GM19351 (cell line): ENCODE results near the gene NME5.

Source experiments
- ATAC-seq: cut with Tn5 transposase; IDR thresholded peaks from one replicate; pipeline ENCODE4 v1.9.1; 2021; ENCODE audit warnings: mild to moderate bottlenecking, moderate library complexity; ENCODE audit not compliant: unreplicated experiment

NME5 gene

DNA sequence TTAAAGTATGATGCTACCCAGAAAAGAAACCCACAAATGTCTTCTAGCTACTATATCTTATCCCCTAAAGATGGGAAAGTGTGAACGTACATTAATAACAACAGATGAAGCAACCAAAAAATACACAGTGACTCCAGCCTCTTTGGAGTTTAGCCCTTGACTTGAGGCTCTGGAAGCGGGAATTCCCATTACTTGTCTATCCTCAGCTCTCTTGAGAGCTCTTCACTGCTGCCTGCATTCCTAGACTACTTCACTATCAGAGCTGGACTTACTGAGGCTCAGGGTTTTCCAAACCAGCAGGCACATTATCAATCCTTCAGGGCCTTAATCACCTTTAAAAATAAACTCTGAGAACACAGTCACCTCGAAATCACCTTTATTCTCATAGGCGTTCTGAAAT is 1.0 kb upstream of the NME5 start:
- no peak for ATAC-seq

GRCh38 chr5:138139781-138140090 is 508 bp upstream of the NME5 start:
- no peak for ATAC-seq

DNA sequence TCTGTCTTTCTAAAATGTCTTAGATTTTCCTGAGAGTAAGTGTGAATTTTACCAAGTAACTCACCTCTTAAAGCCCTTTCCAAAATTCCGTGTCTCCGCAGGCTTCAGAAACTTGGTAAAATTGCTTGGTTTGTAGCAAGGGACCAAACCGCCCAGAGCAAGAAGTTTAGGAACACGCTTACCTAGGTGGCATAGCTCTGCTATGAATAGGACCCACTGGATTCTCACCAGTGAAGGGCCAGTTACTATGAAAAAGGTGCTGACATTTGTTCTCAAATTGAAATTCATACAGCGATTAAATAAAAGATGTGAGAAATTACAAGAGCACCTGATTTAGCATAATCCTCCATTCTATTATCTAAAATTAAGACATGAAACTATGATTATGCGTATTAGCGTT is 6.7 kb downstream of the NME5 start:
- no peak for ATAC-seq

- ATAC-seq = no peak
Measured at GRCh38 chr5:138129347-138129746, 9.9 kb downstream of the NME5 start.

GRCh38 chr5:138128334-138128733 is 10.9 kb downstream of the NME5 start:
- no peak for ATAC-seq

DNA sequence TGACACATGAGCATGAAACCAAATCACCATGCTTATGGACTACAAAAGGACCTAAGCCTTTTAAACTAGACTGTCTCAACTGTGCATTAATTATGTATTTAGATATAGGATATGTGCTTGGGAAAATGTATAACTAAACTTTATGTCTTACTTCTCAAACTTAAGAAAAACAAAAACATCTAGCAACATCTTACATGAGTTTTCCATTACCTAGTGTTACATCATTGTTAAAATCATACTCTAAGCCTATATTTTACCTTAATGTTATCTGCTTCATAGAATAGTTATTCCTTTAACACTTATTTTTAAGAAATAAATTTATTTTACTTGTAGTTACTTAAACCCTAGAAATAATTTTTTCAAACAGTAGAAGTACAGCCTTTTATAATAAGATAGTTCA is 24.0 kb downstream of the NME5 start:
- ATAC-seq = no peak

GRCh38 chr5:138111937-138112336 is 27.3 kb downstream of the NME5 start:
- no peak for ATAC-seq

DNA sequence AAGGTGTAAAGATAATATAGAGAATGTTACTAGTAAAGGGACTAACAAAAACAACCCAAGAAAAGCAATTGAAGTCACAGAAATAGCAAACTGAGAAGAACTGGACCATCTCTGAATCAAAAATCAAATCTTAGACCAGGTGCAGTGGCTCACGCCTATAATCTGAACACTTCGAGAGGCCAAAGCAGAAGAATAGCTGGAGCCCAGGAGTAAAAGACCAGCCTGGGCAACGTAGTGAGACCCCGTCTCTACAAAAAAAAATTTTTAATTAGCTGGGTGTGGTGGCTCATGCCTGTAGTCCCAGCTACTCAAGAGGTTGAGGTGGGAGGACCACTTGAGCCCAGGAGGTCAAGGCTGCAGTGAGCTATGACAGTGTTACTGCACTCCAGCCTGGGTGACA is 28.0 kb downstream of the NME5 start:
- no peak for ATAC-seq

- ATAC-seq = no peak
Measured at GRCh38 chr5:138110266-138110963, 28.8 kb downstream of the NME5 start.

- no peak for ATAC-seq
Measured at GRCh38 chr5:138109463-138110265, 29.6 kb downstream of the NME5 start.

DNA sequence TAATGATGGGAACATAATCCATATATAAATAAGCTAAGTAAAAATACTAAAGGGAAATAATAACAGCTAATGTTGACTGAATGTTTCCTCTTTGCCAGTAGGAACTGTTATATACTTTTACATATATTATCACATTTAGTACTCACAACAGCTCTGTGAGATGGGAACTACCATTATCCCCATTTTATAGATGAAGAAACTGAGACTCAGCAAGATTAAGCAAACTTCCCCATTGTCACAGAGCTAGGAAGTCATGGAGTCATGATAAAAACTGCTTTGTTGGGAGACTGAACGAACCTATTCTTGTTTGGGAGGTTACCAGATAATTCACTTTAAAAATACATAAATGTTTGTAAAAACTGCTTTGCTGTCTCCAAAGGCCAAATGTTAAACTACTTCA is 32.0 kb downstream of the NME5 start:
- no peak for ATAC-seq

DNA sequence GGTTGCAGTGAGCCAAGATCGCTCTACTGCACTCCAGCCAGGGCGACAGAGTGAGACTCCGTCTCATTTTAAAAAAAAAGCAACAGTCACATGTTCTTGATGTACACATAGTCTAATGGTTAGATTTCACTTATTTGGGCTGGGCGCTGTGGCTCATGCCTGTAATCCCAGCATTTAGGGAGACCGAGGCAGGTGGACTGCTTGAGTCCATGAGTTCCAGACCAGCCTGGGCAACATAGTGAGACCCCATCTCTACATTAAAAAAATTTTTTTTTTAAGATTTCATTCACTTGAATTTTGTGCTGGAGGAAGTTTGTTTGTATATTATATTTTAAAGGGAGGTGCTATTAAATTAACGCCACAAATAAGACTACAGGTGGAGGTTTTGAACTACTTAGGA is 33.5 kb downstream of the NME5 start:
- no peak for ATAC-seq

DNA sequence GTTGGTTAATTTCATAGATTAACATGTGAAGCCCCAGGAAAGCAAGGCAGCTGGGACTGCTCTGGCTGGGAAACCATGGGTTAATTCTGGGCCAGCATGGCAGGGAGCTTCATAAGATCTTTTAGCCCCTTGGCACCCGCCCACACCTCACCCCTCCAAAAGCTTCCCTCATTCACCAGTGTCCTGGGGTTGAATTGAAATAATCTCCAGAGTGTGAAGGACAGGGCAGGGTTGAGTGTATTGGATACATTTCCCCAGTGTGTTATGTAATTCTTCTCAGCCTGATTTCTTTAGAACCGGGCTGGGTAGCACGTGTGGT is 36.0 kb downstream of the NME5 start:
- ATAC-seq = no peak

DNA sequence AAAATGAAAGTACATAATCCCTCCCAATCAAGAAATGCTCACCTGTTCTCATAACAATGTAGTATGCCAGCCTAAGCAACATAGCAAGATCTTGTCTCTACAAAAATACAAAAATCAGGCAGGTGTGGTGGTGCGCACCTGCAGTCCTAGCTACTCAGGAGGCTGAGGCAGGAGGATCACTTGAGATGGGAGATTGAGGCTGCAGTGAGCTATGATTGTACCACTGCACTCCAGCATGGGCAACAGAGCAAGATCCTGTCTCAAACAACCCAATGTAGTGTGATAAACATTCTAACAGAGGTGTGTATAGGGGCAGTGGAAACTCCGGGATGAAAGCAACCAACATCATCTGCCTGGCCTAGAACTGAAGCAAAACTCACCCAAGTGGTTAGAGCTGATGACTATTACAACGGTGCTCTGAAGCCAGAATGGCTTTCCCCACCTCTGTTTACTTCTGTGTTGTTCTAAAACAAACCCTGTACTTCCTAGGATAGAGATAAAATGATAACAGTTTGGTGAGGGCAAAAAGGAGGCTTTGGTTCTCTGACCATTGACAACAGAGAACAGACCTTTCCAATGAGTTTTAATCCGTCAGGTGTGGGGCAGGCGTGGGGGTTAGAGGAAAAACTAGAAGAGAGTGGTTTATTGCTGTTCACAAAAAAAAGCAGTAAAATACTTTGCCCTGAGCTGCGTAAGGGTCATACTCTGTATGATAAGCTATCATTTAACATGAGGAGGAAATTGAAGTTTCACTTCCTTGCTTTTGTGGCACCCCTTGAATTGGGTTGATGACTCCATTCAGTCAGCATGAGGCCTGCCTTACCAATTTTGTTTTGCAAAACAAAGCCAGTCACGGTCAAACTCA is 36.5 kb downstream of the NME5 start:
- no peak for ATAC-seq

DNA sequence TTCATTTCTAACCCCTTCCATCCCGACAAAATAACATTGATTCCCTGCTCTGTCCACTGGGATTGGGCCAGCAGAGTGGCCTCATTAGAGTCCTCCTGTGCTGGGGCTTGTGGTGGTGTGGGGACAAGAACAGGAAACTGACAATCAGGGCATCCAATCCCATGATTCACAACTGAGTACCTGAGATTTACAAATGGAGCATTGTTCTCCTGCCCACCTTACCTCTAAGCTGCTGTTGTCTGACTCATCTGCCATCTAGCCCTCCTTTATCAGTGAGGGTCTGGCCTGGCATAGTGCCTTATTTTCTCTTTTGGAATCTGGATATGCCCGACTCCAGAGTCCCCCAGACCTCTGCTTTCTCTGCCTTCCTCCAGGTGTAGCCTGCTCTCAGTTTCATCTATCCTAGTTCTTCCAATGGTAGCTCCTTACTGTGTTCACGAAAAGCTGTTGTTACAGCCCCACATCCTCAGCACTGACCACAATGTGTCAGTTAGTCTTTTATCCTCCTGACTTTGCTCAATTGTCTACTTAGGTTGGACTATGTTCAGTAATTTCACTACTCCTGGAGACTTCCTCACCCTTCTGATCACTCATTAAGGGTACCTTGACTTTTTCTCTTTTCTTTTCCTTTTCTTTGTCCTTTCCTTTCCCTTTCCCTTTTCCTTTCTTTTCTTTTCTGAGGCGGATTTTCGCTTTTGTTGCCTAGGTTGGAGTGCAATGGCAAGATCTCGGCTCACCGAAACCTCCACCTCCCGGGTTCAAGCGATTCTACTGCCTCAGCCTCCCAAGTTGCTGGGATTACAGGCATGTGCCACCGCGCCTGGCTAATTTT is 42.0 kb downstream of the NME5 start:
- no peak for ATAC-seq

GRCh38 chr5:138096363-138096762 is 42.9 kb downstream of the NME5 start:
- ATAC-seq = no peak

DNA sequence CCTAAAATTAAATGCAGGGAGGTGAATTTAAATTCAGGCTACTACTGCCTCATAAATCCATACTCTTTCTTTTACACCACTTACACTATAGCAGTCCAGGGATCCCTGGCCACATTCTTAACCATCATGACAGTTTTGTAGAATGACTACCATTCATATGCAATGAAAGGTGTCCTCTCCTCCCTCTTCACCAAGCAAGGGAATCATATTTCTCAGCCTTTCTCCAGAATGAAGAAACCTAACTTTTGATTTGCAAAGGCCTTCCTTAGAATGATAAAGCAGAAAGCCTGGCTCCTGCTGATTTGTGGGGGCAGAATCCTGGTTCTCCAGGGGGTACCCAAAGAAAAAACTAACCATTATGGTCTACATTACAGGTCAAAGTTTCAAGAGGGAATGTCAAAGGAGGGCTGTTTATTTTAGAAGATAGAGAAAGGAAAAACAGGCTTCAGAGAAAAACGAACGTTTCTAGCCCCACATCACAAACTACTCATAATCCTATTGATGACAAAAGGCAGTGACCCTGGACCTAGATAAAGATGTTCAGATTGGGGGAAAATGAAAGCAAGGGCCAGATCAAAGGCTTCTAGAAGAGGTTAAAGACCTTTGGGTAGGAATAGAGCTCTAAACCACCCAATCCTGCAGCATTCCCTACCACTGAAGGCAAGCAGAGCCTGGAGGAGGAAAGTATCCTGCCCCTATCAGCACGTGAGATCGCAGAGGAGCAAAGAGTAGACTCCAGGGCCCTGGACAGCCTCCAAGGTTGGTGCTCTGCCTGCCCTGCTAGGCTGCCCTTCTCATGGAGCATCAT is 43.9 kb downstream of the NME5 start:
- no peak for ATAC-seq

GRCh38 chr5:138093036-138093435 is 46.2 kb downstream of the NME5 start:
- no peak for ATAC-seq

DNA sequence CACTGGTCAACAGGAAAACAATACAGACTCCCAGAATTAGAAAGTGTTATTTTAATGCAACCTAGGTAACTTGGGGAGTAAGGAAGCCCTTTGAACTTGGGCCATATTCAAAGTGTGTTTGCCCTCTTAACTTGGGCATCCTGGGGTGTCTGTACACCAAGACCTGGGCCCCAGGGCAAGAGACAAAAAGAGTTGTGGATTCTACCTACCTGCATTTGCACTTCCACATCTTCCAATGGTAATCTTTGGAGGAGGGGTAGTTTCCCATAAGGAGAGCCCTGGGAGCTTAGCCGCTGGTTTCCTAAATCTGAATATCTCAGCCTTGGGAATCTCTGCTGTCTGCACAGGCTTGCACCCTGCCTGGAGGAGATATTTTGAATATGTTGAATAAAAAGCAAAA is 46.9 kb downstream of the NME5 start:
- ATAC-seq = no peak

DNA sequence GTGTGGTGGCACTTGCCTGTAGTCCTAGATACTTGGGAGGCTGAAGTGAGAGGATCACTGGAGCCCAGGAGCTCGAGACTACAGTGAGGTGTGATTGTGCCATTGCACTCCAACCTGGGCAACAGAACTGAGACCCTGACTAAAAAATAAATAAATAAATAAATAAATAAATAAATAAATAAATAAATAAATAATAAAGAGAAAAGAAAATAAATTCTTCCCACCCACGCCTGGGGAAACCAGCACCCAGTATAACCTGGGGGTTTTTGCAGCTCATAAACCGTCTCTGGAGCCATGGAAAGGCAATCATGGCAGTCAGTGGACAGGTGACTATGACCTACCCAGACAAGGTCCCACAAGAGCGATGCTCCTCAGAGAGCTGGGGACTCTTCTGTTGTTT is 47.5 kb downstream of the NME5 start:
- ATAC-seq = no peak
